GM23338 (cell line): ENCODE data around the gene CFAP299. TPM values are rescaled to one million over a fixed set of nuclear protein-coding genes. Genes with fewer than 3 reads are reported as not detected.

ENCODE experiments used
- ATAC-seq: fragments of 200-7000 bp; cut with Tn5 transposase; 3 replicates; pipeline ENCODE4 v1.9.1; 2020
- DNase-seq: peaks from one replicate; pipeline ENCODE4 v3.0.0-alpha.2; 2015; ENCODE audit warnings: low spot score
- H2AFZ ChIP-seq: fragments of 200-600 bp; sonication (generic); 2 replicates; pipeline ENCODE4 v1.8.0; 2016; ENCODE audit warnings: antibody characterized with exemption, mild to moderate bottlenecking, moderate library complexity
- H3F3A ChIP-seq: fragments of 200-600 bp; sonication (generic); replicated peaks from 2 replicates; pipeline ENCODE4 v1.8.0; 2017; ENCODE audit warnings: antibody characterized with exemption, mixed run types, low read depth
- H3K27ac ChIP-seq: fragments of 200-600 bp; sonication (generic); 2 replicates; pipeline ENCODE4 v1.6.1; 2016; ENCODE audit warnings: low read depth
- H3K27me3 ChIP-seq: fragments of 200-600 bp; sonication (generic); 2 replicates; pipeline ENCODE4 v1.8.0; 2016; ENCODE audit warnings: mild to moderate bottlenecking, mixed run types, moderate library complexity; ENCODE audit not compliant: insufficient read depth
- H3K36me3 ChIP-seq: fragments of 200-600 bp; sonication (generic); 2 replicates; pipeline ENCODE4 v1.8.0; 2016; ENCODE audit warnings: mild to moderate bottlenecking; ENCODE audit not compliant: insufficient read depth
- H3K4me1 ChIP-seq: fragments of 200-600 bp; sonication (generic); 2 replicates; pipeline ENCODE4 v1.8.0; 2016; ENCODE audit warnings: mild to moderate bottlenecking, moderate library complexity; ENCODE audit not compliant: insufficient read depth
- H3K4me2 ChIP-seq: fragments of 200-600 bp; sonication (generic); 2 replicates; pipeline ENCODE4 v1.7.1; 2017; ENCODE audit warnings: mixed run types
- H3K4me3 ChIP-seq: fragments of 200-600 bp; sonication (generic); 2 replicates; pipeline ENCODE4 v1.6.1; 2016; ENCODE audit warnings: mixed run types
- H3K79me2 ChIP-seq: fragments of 200-600 bp; sonication (generic); replicated peaks from 2 replicates; pipeline ENCODE4 v1.8.0; 2017; ENCODE audit warnings: mild to moderate bottlenecking; ENCODE audit not compliant: insufficient read depth
- H3K9me2 ChIP-seq: fragments of 200-600 bp; sonication (generic); 2 replicates; pipeline ENCODE4 v1.8.0; 2017; ENCODE audit not compliant: insufficient read depth
- H4K20me1 ChIP-seq: fragments of 200-600 bp; sonication (generic); replicated peaks from 2 replicates; pipeline ENCODE4 v1.8.0; 2017; ENCODE audit warnings: mild to moderate bottlenecking; ENCODE audit not compliant: insufficient read depth
- H3K27ac Mint-ChIP-seq: 2 replicates; pipeline ENCODE4 v1.8.0; 2020; ENCODE audit warnings: inconsistent platforms, mild to moderate bottlenecking, moderate library complexity, mixed read lengths
- H3K27me3 Mint-ChIP-seq: 3 replicates; pipeline ENCODE4 v1.8.0; 2022; ENCODE audit warnings: low read depth, mild to moderate bottlenecking, moderate library complexity, mixed read lengths, inconsistent platforms; ENCODE audit not compliant: insufficient read depth, poor library complexity
- H3K36me3 Mint-ChIP-seq: 3 replicates; pipeline ENCODE4 v1.8.0; 2021; ENCODE audit warnings: low read depth, mild to moderate bottlenecking, inconsistent platforms, moderate library complexity, mixed read lengths
- H3K4me1 Mint-ChIP-seq: 3 replicates; pipeline ENCODE4 v1.8.0; 2020; ENCODE audit warnings: mild to moderate bottlenecking, inconsistent platforms, mixed read lengths
- H3K4me3 Mint-ChIP-seq: 3 replicates; pipeline ENCODE4 v1.8.0; 2021; ENCODE audit warnings: moderate library complexity, mild to moderate bottlenecking, inconsistent platforms, mixed read lengths
- H3K9me3 Mint-ChIP-seq: 3 replicates; pipeline ENCODE4 v1.8.0; 2020; ENCODE audit warnings: moderate library complexity, mild to moderate bottlenecking, inconsistent platforms, mixed read lengths
- CREB1 ChIP-seq: fragments of 250-450 bp; sonication (Bioruptor Pico); IDR thresholded peaks from 2 replicates; pipeline ENCODE4 v1.5.0; 2020; ENCODE audit warnings: low read depth, mild to moderate bottlenecking, moderate library complexity
- CTCF ChIP-seq, 2 experiments: fragments of 200-600 bp in 1 of 2; sonication (generic) in 1 of 2; conservative IDR thresholded peaks; 2 replicates each; pipeline versions ENCODE4 v1.5.1 to v1.6.1; 2016 to 2017; ENCODE audit warnings: antibody characterized with exemption in 2 of 2, low read depth in 2 of 2, mild to moderate bottlenecking in 2 of 2, moderate library complexity in 1 of 2
- ETS1 ChIP-seq: IDR thresholded peaks from 2 replicates; pipeline ENCODE4 v1.6.1; 2016; ENCODE audit warnings: antibody characterized with exemption
- EZH2 ChIP-seq: fragments of 200-600 bp; sonication (generic); IDR thresholded peaks from one replicate; pipeline ENCODE4 v1.8.0; 2017; ENCODE audit warnings: antibody characterized with exemption, mild to moderate bottlenecking, low read depth; ENCODE audit not compliant: unreplicated experiment
- EZH2phosphoT487 ChIP-seq: fragments of 200-600 bp; sonication (generic); IDR thresholded peaks from one replicate; pipeline ENCODE4 v1.8.1; 2018; ENCODE audit warnings: antibody characterized with exemption; ENCODE audit not compliant: unreplicated experiment
- JUNB ChIP-seq: IDR thresholded peaks from one replicate; pipeline ENCODE4 v1.6.1; 2016; ENCODE audit warnings: antibody characterized with exemption; ENCODE audit not compliant: unreplicated experiment
- NANOG ChIP-seq: IDR thresholded peaks from 2 replicates; pipeline ENCODE4 v1.6.1; 2016; ENCODE audit warnings: antibody characterized with exemption, borderline replicate concordance
- POLR2AphosphoS5 ChIP-seq: IDR thresholded peaks from 2 replicates; pipeline ENCODE4 v1.6.1; 2016; ENCODE audit warnings: antibody characterized with exemption, low read depth
- REST ChIP-seq: IDR thresholded peaks from one replicate; pipeline ENCODE4 v1.6.1; 2018; ENCODE audit warnings: antibody characterized with exemption; ENCODE audit not compliant: unreplicated experiment
- STAT1 ChIP-seq: IDR thresholded peaks from one replicate; pipeline ENCODE4 v1.6.1; 2016; ENCODE audit warnings: antibody characterized with exemption; ENCODE audit not compliant: unreplicated experiment
- ZNF114 ChIP-seq: fragments of 250-450 bp; sonication (Bioruptor Pico); IDR thresholded peaks from 2 replicates; pipeline ENCODE4 v1.5.0; 2020; ENCODE audit warnings: mild to moderate bottlenecking, moderate library complexity
- ZNF331 ChIP-seq: fragments of 250-450 bp; sonication (Bioruptor Pico); IDR thresholded peaks from 2 replicates; pipeline ENCODE4 v1.5.0; 2020; ENCODE audit warnings: low read depth, mild to moderate bottlenecking, moderate library complexity
- ZNF462 ChIP-seq: fragments of 250-450 bp; sonication (Bioruptor Pico); IDR thresholded peaks from 2 replicates; pipeline ENCODE4 v1.5.0; 2020; ENCODE audit warnings: mild to moderate bottlenecking, moderate library complexity
- polyA plus RNA-seq: library from polyadenylated mRNA; unstranded; fragments of >200 nt; fragmentation: Nextera tagmentation; extraction: Ambion mirVana; gene quantifications from 2 replicates; pipeline ENCODE4 v1.2.1, GENCODE V29; 2016
- total RNA-seq: library from RNA; depleted of rRNA; stranded (reverse); fragments of >200 nt; shearing (Covaris generic); gene quantifications from 2 replicates; pipeline ENCODE4 v1.2.3, GENCODE V29; 2014

Gene CFAP299
- total and polyA plus RNA-seq, 2 experiments from 2014 or later = not detected

GRCh38 chr4:80475236-80475635, 139.7 kb downstream of the CFAP299 start:
- H3K4me1 Mint-ChIP-seq = peaks cover 22% of the 10 kb centered on the region
- Histone ChIP-seq H3K9me2 (no peaks in the 10 kb centered on the region), H3K4me1 (peaks cover 17% of the 10 kb centered on the region), H3K79me2 (no peaks in the 10 kb centered on the region), H3F3A (no peaks in the 10 kb centered on the region), H3K36me3 (no peaks in the 10 kb centered on the region), H2AFZ (no peak overlapping the region), H3K4me2 (no peak overlapping the region), H3K4me3 (no peak overlapping the region), H4K20me1 (no peaks in the 10 kb centered on the region), H3K27me3 (no peaks in the 10 kb centered on the region), H3K27ac (no peak overlapping the region)
- TF ChIP-seq ZNF462 (CRISPR knock-in tag) (no peak), EZH2phosphoT487 (no peak), EZH2 (no peak), NANOG (no peak), ZNF114 (CRISPR knock-in tag) (no peak), ZNF331 (CRISPR knock-in tag) (no peak), REST (no peak), POLR2AphosphoS5 (no peak), CTCF (conservative IDR thresholded peaks at IDR 0.05; ENCODE audit: low read depth in 2 of 2) (no peak), CREB1 (CRISPR knock-in tag) (no peak), JUNB (no peak), STAT1 (no peak), ETS1 (no peak)
- peaks cover 3% of the 10 kb centered on the region for H3K27me3 Mint-ChIP-seq
- no peak overlapping the region for H3K27ac Mint-ChIP-seq
- H3K36me3 Mint-ChIP-seq = no peaks in the 10 kb centered on the region
- H3K9me3 Mint-ChIP-seq = no peaks in the 10 kb centered on the region
- no peak for ATAC-seq
- H3K4me3 Mint-ChIP-seq = no peak overlapping the region
- no peak for DNase-seq
